Measurements from ENCODE around the gene RAD54L.
"Not testable (repeated sequence)": the region's sequence is repeated elsewhere in the genome, so short reads cannot be mapped to it uniquely, and the experiment has no call there.

GRCh38 chr1:46231231-46231630 is 16.3 kb upstream of the RAD54L start:
- not testable (repeated sequence) for TF ChIP-seq CTCF, EP300 (IDR thresholded peaks at IDR 0.05)
